NK-92 (cell line): ENCODE results near the gene PRXL2A.
"Not testable (repeated sequence)": the region's sequence is repeated elsewhere in the genome, so short reads cannot be mapped to it uniquely, and the experiment has no call there.

ENCODE experiments used
- DNase-seq: peaks from one replicate; lab custom pipeline; 2025; ENCODE audit not compliant: unreplicated experiment; lab: John Stamatoyannopoulos, UW

Gene PRXL2A

GRCh38 chr10:80410578-80411145 lies 2.3 kb downstream of the PRXL2A start:
- no peak for DNase-seq

GRCh38 chr10:80411267-80411668 lies 2.9 kb downstream of the PRXL2A start:
- no peak for DNase-seq

- DNase-seq = no peak
Measured at GRCh38 chr10:80411681-80412220, 3.4 kb downstream of the PRXL2A start.

GRCh38 chr10:80412486-80412885 lies 4.1 kb downstream of the PRXL2A start:
- DNase-seq = no peak

- DNase-seq = no peak
Measured at GRCh38 chr10:80413271-80413996, 5.1 kb downstream of the PRXL2A start.

- no peak for DNase-seq
Measured at GRCh38 chr10:80414142-80414895, 6.0 kb downstream of the PRXL2A start.

- no peak for DNase-seq
Measured at GRCh38 chr10:80415734-80416478, 7.6 kb downstream of the PRXL2A start.

GRCh38 chr10:80416479-80417098 lies 8.2 kb downstream of the PRXL2A start:
- DNase-seq = no peak

- DNase-seq = not testable (repeated sequence)
Measured at GRCh38 chr10:80417256-80417655, 8.9 kb downstream of the PRXL2A start.

- DNase-seq = no peak
Measured at GRCh38 chr10:80421050-80421706, 12.8 kb downstream of the PRXL2A start.

GRCh38 chr10:80421707-80422536 lies 13.6 kb downstream of the PRXL2A start:
- DNase-seq = no peak

GRCh38 chr10:80425901-80426300 lies 17.6 kb downstream of the PRXL2A start:
- DNase-seq = no peak

GRCh38 chr10:80427541-80427940 lies 19.2 kb downstream of the PRXL2A start:
- DNase-seq = no peak

GRCh38 chr10:80429521-80429973 lies 21.2 kb downstream of the PRXL2A start:
- DNase-seq = no peak

GRCh38 chr10:80433134-80433533 lies 24.8 kb downstream of the PRXL2A start:
- DNase-seq = no peak

GRCh38 chr10:80436446-80437098 lies 28.2 kb downstream of the PRXL2A start:
- DNase-seq = no peak

- DNase-seq = no peak
Measured at GRCh38 chr10:80437227-80437626, 28.9 kb downstream of the PRXL2A start.

- DNase-seq = no peak
Measured at GRCh38 chr10:80441831-80442230, 33.5 kb downstream of the PRXL2A start.

GRCh38 chr10:80442879-80443278 lies 34.5 kb downstream of the PRXL2A start:
- no peak for DNase-seq
